HEK293 (cell line): ENCODE measurements around the gene TIGD3.
A peak's percentile ranks its signal among the peaks of the same experiment; 100 is the strongest.

Source experiments
- CTCF ChIA-PET: fragments of 350-600 bp; formaldehyde crosslinking; extraction: SDS; loops from one replicate; lab custom pipeline; 2021; ENCODE audit warnings: antibody characterized with exemption; lab: Yijun Ruan, JAX
- POLR2A ChIA-PET: fragments of 300-600 bp; formaldehyde crosslinking; extraction: SDS; loops from one replicate; lab custom pipeline; 2020; ENCODE audit warnings: antibody characterized with exemption, inconsistent platforms; lab: Yijun Ruan, JAX
- H3K27ac ChIP-seq: fragments of 200-500 bp; sonication (Bioruptor generic); 2 replicates; pipeline ENCODE4 v1.5.1; 2014; ENCODE audit warnings: low read depth, low read length, control low read depth, inconsistent platforms; ENCODE audit errors: extremely low read depth
- H3K36me3 ChIP-seq, 2 experiments: fragments of 200-500 bp in 1 of 2; sonication (Bioruptor generic) in 1 of 2; 1 replicate in 1 of 2; 2 replicates in 1 of 2; pipeline ENCODE4 v1.5.1; 2014 to 2017; ENCODE audit warnings: inconsistent platforms in 2 of 2, low read length in 2 of 2; ENCODE audit not compliant: control insufficient read depth in 2 of 2, insufficient read depth in 1 of 2
- H3K4me1 ChIP-seq: fragments of 200-500 bp; sonication (Bioruptor generic); 2 replicates; pipeline ENCODE4 v1.5.1; 2014; ENCODE audit warnings: mild to moderate bottlenecking, low read length, inconsistent platforms; ENCODE audit not compliant: control insufficient read depth, insufficient read depth
- H3K4me3 ChIP-seq: 2 replicates; pipeline ENCODE4 v1.5.1; 2011; ENCODE audit warnings: low read depth, mild to moderate bottlenecking, control low read depth, low read length, moderate library complexity
- H3K9me3 ChIP-seq: fragments of 200-500 bp; sonication (Bioruptor generic); 2 replicates; pipeline ENCODE4 v1.5.1; 2014; ENCODE audit warnings: low read depth, low read length, inconsistent platforms; ENCODE audit not compliant: control insufficient read depth, insufficient read depth
- HOXC10 ChIP-seq: sonication (generic); formaldehyde crosslinking; IDR thresholded peaks from 2 replicates; pipeline ENCODE4 v1.8.1; 2023; ENCODE audit warnings: mild to moderate bottlenecking, missing genetic modification reagents
- HOXD13 ChIP-seq: sonication (generic); formaldehyde crosslinking; IDR thresholded peaks from 2 replicates; pipeline ENCODE4 v1.8.0; 2022; ENCODE audit warnings: missing genetic modification reagents, borderline replicate concordance
- KLF1 ChIP-seq: fragments of 450-650 bp; formaldehyde crosslinking; IDR thresholded peaks from 2 replicates; pipeline ENCODE4 v1.5.1; 2016; ENCODE audit warnings: missing biosample characterization, missing genetic modification characterization
- YY2 ChIP-seq: fragments of 450-650 bp; formaldehyde crosslinking; IDR thresholded peaks from 2 replicates; pipeline ENCODE4 v1.5.1; 2016; ENCODE audit warnings: missing biosample characterization, missing genetic modification characterization
- ZFHX2 ChIP-seq: fragments of 450-650 bp; formaldehyde crosslinking; conservative IDR thresholded peaks from 2 replicates; pipeline ENCODE4 v1.5.1; 2016; ENCODE audit warnings: missing biosample characterization, missing genetic modification characterization
- ZFP69B ChIP-seq: fragments of 450-650 bp; formaldehyde crosslinking; IDR thresholded peaks from 2 replicates; pipeline ENCODE4 v1.5.1; 2016; ENCODE audit warnings: missing biosample characterization, missing genetic modification characterization
- ZNF155 ChIP-seq: fragments of 450-650 bp; formaldehyde crosslinking; IDR thresholded peaks from 2 replicates; pipeline ENCODE4 v1.5.1; 2016; ENCODE audit warnings: missing biosample characterization, missing genetic modification characterization
- ZNF2 ChIP-seq: fragments of 450-650 bp; formaldehyde crosslinking; IDR thresholded peaks from 2 replicates; pipeline ENCODE4 v1.5.1; 2016; ENCODE audit warnings: missing biosample characterization, missing genetic modification characterization
- ZNF211 ChIP-seq: fragments of 450-650 bp; formaldehyde crosslinking; IDR thresholded peaks from 2 replicates; pipeline ENCODE4 v1.5.1; 2016; ENCODE audit warnings: low read depth, missing biosample characterization, missing genetic modification characterization
- ZNF335 ChIP-seq: fragments of 450-650 bp; formaldehyde crosslinking; conservative IDR thresholded peaks from 2 replicates; pipeline ENCODE4 v1.5.1; 2016; ENCODE audit warnings: missing biosample characterization, missing genetic modification characterization
- ZNF416 ChIP-seq: fragments of 450-650 bp; formaldehyde crosslinking; IDR thresholded peaks from 2 replicates; pipeline ENCODE4 v1.5.1; 2016; ENCODE audit warnings: missing biosample characterization, missing genetic modification characterization
- ZNF510 ChIP-seq: fragments of 450-650 bp; formaldehyde crosslinking; IDR thresholded peaks from 2 replicates; pipeline ENCODE4 v1.5.1; 2018; ENCODE audit warnings: mild to moderate bottlenecking, missing genetic modification characterization, missing biosample characterization; ENCODE audit not compliant: insufficient replicate concordance
- ZNF558 ChIP-seq: fragments of 450-650 bp; formaldehyde crosslinking; IDR thresholded peaks from 2 replicates; pipeline ENCODE4 v1.5.1; 2016; ENCODE audit warnings: missing biosample characterization, missing genetic modification characterization
- ZNF660 ChIP-seq: fragments of 450-650 bp; IDR thresholded peaks from 2 replicates; pipeline ENCODE4 v1.5.1; 2018; ENCODE audit warnings: missing biosample characterization, mild to moderate bottlenecking, missing genetic modification characterization
- ZNF670 ChIP-seq: fragments of 450-650 bp; formaldehyde crosslinking; IDR thresholded peaks from 2 replicates; pipeline ENCODE4 v1.5.1; 2016; ENCODE audit warnings: missing biosample characterization, missing genetic modification characterization, low read depth
- ZNF707 ChIP-seq: fragments of 450-650 bp; formaldehyde crosslinking; IDR thresholded peaks from 2 replicates; pipeline ENCODE4 v1.5.1; 2016; ENCODE audit warnings: missing biosample characterization, missing genetic modification characterization
- ZNF830 ChIP-seq: fragments of 450-650 bp; IDR thresholded peaks from 2 replicates; pipeline ENCODE4 v1.5.0; 2018; ENCODE audit warnings: missing biosample characterization, missing genetic modification characterization, low read depth, mild to moderate bottlenecking, moderate library complexity
- ZSCAN16 ChIP-seq: fragments of 450-650 bp; formaldehyde crosslinking; IDR thresholded peaks from 2 replicates; pipeline ENCODE4 v1.5.1; 2016; ENCODE audit warnings: missing biosample characterization, missing genetic modification characterization
- TF ChIP-seq, protein P1 (sequence below): fragments of 450-650 bp; IDR thresholded peaks from 2 replicates; pipeline ENCODE4 v1.5.1; 2018; ENCODE audit warnings: missing biosample characterization, mild to moderate bottlenecking, missing genetic modification characterization
- TF ChIP-seq, protein P2 (sequence below): fragments of 450-650 bp; formaldehyde crosslinking; IDR thresholded peaks from 2 replicates; pipeline ENCODE4 v1.5.1; 2016; ENCODE audit warnings: missing biosample characterization, missing genetic modification characterization
- TF ChIP-seq, protein P3 (sequence below): fragments of 450-650 bp; formaldehyde crosslinking; IDR thresholded peaks from 2 replicates; pipeline ENCODE4 v1.5.1; 2016; ENCODE audit warnings: missing biosample characterization, missing genetic modification characterization
- TF ChIP-seq, protein P4 (sequence below): fragments of 450-650 bp; formaldehyde crosslinking; IDR thresholded peaks from 2 replicates; pipeline ENCODE4 v1.5.1; 2016; ENCODE audit warnings: missing biosample characterization, missing genetic modification characterization
- TF ChIP-seq, protein P5 (sequence below): fragments of 450-650 bp; formaldehyde crosslinking; IDR thresholded peaks from 2 replicates; pipeline ENCODE4 v1.5.1; 2016; ENCODE audit warnings: missing biosample characterization, missing genetic modification characterization
- TF ChIP-seq, protein P6 (sequence below): fragments of 450-650 bp; formaldehyde crosslinking; IDR thresholded peaks from 2 replicates; pipeline ENCODE4 v1.5.1; 2016; ENCODE audit warnings: missing biosample characterization, missing genetic modification characterization, low read depth
- TF ChIP-seq, protein P7 (sequence below): fragments of 450-650 bp; formaldehyde crosslinking; IDR thresholded peaks from 2 replicates; pipeline ENCODE4 v1.5.1; 2016; ENCODE audit warnings: missing biosample characterization, missing genetic modification characterization

TIGD3 gene

DNA sequence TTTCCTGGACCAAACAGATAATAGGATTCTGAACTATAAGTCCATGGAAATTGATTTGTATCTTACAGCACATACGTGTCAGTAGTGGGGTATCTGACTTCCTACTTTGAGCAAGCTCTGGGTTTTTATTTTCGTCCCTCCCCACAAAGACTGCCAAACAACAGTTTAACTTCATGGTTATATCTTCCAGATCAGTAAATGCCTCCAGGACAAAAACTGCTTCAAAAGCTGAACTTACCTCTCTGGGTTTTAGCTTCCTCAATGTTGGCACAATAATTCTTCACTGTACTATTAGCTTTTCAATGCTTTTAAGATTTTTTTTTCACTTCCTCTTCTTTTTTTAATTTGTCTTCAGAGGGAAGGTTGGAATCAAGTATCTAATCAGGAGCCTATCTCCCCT lies 25.1 kb upstream of the TIGD3 start (continued):
- TF ChIP-seq, protein P1, sequence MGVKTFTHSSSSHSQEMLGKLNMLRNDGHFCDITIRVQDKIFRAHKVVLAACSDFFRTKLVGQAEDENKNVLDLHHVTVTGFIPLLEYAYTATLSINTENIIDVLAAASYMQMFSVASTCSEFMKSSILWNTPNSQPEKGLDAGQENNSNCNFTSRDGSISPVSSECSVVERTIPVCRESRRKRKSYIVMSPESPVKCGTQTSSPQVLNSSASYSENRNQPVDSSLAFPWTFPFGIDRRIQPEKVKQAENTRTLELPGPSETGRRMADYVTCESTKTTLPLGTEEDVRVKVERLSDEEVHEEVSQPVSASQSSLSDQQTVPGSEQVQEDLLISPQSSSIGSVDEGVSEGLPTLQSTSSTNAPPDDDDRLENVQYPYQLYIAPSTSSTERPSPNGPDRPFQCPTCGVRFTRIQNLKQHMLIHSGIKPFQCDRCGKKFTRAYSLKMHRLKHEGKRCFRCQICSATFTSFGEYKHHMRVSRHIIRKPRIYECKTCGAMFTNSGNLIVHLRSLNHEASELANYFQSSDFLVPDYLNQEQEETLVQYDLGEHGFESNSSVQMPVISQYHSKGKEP (tag by site-specific recombination), result no peak
- no peak for TF ChIP-seq ZNF670
- no peak for TF ChIP-seq ZFHX2
- TF ChIP-seq KLF1 (tag by site-specific recombination), result no peak
- TF ChIP-seq YY2 (tag by site-specific recombination), result no peak
- no peak for TF ChIP-seq ZNF558 (tag by site-specific recombination)
- TF ChIP-seq HOXD13 (CRISPR knock-in tag), result no peak
- no peak for TF ChIP-seq ZNF335
- TF ChIP-seq, all 188 proteins: peak for 0

DNA sequence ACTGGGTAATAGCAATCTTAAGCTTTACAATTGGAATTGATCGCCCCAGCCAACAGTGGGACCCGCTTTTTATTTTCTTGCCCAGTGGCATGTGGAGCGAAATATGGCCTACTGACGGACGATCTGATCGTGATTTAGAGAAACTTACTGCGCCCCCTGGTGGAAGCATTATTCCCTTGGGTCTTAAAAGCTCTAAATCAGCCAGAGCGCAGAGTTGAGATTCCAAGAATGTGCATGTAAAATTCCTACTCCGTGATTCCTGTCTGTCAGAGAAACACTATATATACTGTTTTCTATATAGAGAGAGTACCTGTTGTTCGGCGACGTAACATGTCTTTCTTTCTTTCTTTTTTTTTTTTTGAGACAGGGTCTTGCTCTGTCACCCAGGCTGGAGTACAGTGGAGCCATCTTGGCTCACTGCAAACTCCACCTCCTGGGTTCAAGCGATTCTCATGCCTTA lies 24.6 kb upstream of the TIGD3 start:
- CTCF ChIA-PET, result interaction anchor here (0.6 to 11.7 kb wide), 41 partner anchors 9 to 386 kb away, joined by 3 to 206 read pairs (median 5); partner anchors contain the start of genes ARL2, CDC42EP2 and POLA2
- no peaks in the 10 kb centered on the region for H3K36me3 ChIP-seq
- H3K9me3 ChIP-seq, result no peaks in the 10 kb centered on the region
- H3K4me3 ChIP-seq, result no peak overlapping the region
- H3K4me1 ChIP-seq, result no peaks in the 10 kb centered on the region
- POLR2A ChIA-PET, result interaction anchor here (0.6 to 2.2 kb wide), 4 partner anchors 15 to 168 kb away, joined by 3 to 9 read pairs (median 6); partner anchors contain the start of genes CDC42EP2 and NEAT1
- H3K27ac ChIP-seq, result no peak overlapping the region
- no peak for TF ChIP-seq ZNF707 (tag by site-specific recombination)
- TF ChIP-seq ZNF211 (tag by site-specific recombination), result no peak
- TF ChIP-seq ZSCAN16, result no peak
- TF ChIP-seq YY2 (tag by site-specific recombination), result no peak
- TF ChIP-seq, protein P2, sequence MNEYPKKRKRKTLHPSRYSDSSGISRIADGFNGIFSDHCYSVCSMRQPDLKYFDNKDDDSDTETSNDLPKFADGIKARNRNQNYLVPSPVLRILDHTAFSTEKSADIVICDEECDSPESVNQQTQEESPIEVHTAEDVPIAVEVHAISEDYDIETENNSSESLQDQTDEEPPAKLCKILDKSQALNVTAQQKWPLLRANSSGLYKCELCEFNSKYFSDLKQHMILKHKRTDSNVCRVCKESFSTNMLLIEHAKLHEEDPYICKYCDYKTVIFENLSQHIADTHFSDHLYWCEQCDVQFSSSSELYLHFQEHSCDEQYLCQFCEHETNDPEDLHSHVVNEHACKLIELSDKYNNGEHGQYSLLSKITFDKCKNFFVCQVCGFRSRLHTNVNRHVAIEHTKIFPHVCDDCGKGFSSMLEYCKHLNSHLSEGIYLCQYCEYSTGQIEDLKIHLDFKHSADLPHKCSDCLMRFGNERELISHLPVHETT (tag by site-specific recombination), result no peak
- TF ChIP-seq ZNF510, result no peak
- TF ChIP-seq, protein P3, sequence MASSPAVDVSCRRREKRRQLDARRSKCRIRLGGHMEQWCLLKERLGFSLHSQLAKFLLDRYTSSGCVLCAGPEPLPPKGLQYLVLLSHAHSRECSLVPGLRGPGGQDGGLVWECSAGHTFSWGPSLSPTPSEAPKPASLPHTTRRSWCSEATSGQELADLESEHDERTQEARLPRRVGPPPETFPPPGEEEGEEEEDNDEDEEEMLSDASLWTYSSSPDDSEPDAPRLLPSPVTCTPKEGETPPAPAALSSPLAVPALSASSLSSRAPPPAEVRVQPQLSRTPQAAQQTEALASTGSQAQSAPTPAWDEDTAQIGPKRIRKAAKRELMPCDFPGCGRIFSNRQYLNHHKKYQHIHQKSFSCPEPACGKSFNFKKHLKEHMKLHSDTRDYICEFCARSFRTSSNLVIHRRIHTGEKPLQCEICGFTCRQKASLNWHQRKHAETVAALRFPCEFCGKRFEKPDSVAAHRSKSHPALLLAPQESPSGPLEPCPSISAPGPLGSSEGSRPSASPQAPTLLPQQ, result peak; percentile 83
- no peak for TF ChIP-seq ZNF830 (tag by site-specific recombination)
- peak; percentile 43; the same call in 1 of the 2 replicates for TF ChIP-seq ZFP69B (tag by site-specific recombination)
- no peak for TF ChIP-seq ZFHX2
- no peak for TF ChIP-seq ZNF155 (tag by site-specific recombination)
- TF ChIP-seq ZNF660 (tag by site-specific recombination), result peak; percentile 77; the same call in 1 of the 2 replicates
- peak; percentile 33; the same call in 1 of the 2 replicates for TF ChIP-seq ZNF2 (tag by site-specific recombination)
- TF ChIP-seq ZNF416, result no peak
- TF ChIP-seq, protein P4, sequence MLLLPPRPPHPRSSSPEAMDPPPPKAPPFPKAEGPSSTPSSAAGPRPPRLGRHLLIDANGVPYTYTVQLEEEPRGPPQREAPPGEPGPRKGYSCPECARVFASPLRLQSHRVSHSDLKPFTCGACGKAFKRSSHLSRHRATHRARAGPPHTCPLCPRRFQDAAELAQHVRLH (tag by site-specific recombination), result no peak
- TF ChIP-seq, protein P5, sequence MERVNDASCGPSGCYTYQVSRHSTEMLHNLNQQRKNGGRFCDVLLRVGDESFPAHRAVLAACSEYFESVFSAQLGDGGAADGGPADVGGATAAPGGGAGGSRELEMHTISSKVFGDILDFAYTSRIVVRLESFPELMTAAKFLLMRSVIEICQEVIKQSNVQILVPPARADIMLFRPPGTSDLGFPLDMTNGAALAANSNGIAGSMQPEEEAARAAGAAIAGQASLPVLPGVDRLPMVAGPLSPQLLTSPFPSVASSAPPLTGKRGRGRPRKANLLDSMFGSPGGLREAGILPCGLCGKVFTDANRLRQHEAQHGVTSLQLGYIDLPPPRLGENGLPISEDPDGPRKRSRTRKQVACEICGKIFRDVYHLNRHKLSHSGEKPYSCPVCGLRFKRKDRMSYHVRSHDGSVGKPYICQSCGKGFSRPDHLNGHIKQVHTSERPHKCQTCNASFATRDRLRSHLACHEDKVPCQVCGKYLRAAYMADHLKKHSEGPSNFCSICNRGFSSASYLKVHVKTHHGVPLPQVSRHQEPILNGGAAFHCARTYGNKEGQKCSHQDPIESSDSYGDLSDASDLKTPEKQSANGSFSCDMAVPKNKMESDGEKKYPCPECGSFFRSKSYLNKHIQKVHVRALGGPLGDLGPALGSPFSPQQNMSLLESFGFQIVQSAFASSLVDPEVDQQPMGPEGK (tag by site-specific recombination), result no peak
- no peak for TF ChIP-seq HOXC10 (CRISPR knock-in tag)
- TF ChIP-seq, protein P6, sequence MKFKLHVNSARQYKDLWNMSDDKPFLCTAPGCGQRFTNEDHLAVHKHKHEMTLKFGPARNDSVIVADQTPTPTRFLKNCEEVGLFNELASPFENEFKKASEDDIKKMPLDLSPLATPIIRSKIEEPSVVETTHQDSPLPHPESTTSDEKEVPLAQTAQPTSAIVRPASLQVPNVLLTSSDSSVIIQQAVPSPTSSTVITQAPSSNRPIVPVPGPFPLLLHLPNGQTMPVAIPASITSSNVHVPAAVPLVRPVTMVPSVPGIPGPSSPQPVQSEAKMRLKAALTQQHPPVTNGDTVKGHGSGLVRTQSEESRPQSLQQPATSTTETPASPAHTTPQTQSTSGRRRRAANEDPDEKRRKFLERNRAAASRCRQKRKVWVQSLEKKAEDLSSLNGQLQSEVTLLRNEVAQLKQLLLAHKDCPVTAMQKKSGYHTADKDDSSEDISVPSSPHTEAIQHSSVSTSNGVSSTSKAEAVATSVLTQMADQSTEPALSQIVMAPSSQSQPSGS (tag by site-specific recombination), result no peak
- TF ChIP-seq, protein P7, sequence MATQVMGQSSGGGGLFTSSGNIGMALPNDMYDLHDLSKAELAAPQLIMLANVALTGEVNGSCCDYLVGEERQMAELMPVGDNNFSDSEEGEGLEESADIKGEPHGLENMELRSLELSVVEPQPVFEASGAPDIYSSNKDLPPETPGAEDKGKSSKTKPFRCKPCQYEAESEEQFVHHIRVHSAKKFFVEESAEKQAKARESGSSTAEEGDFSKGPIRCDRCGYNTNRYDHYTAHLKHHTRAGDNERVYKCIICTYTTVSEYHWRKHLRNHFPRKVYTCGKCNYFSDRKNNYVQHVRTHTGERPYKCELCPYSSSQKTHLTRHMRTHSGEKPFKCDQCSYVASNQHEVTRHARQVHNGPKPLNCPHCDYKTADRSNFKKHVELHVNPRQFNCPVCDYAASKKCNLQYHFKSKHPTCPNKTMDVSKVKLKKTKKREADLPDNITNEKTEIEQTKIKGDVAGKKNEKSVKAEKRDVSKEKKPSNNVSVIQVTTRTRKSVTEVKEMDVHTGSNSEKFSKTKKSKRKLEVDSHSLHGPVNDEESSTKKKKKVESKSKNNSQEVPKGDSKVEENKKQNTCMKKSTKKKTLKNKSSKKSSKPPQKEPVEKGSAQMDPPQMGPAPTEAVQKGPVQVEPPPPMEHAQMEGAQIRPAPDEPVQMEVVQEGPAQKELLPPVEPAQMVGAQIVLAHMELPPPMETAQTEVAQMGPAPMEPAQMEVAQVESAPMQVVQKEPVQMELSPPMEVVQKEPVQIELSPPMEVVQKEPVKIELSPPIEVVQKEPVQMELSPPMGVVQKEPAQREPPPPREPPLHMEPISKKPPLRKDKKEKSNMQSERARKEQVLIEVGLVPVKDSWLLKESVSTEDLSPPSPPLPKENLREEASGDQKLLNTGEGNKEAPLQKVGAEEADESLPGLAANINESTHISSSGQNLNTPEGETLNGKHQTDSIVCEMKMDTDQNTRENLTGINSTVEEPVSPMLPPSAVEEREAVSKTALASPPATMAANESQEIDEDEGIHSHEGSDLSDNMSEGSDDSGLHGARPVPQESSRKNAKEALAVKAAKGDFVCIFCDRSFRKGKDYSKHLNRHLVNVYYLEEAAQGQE (tag by site-specific recombination), result 0 out of 2 replicates have a peak, but pooled peaks have one; percentile 34
